H1 (cell line): Measurements from ENCODE around the gene SSRP1. TPM values are rescaled to one million over a fixed set of nuclear protein-coding genes. Genes with fewer than 3 reads are reported as not detected.

ENCODE experiments used
- CHD7 ChIP-seq: fragments of 300-600 bp; sonication (generic); IDR thresholded peaks from 2 replicates; pipeline ENCODE4 v1.7.1; 2012; ENCODE audit warnings: low read length, moderate library complexity, mild to moderate bottlenecking, inconsistent platforms; ENCODE audit not compliant: insufficient replicate concordance
- CTCF ChIP-seq, 3 experiments: IDR thresholded peaks; 1 replicate in 2 of 3; 2 replicates in 1 of 3; pipeline versions ENCODE4 v1.5.1 to v1.6.1; 2011; ENCODE audit warnings: low read length in 3 of 3, mild to moderate bottlenecking in 3 of 3, inconsistent platforms in 2 of 3, low read depth in 1 of 3, moderate library complexity in 1 of 3; ENCODE audit not compliant: insufficient read depth in 1 of 3; ENCODE audit errors: control extremely low read depth in 1 of 3
- HDAC2 ChIP-seq, 2 experiments: fragments of 300-600 bp in 1 of 2; sonication (generic) in 1 of 2; IDR thresholded peaks; 2 replicates each; pipeline ENCODE4 v1.6.1; 2011 to 2012; ENCODE audit warnings: low read depth in 2 of 2, low read length in 2 of 2, mild to moderate bottlenecking in 2 of 2, moderate library complexity in 2 of 2, borderline replicate concordance in 1 of 2, inconsistent platforms in 1 of 2
- polyA plus RNA-seq, 7 experiments: library from polyadenylated mRNA; depleted of rRNA in 3 of 7; stranded (reverse) in 5 of 7; unstranded in 2 of 7; fragments of >200 nt in 5 of 7; fragments of 200-250 nt in 2 of 7; gene quantifications; 1 replicate in 5 of 7; 2 replicates in 1 of 7; 4 replicates in 1 of 7; pipeline versions ENCODE4 v1.2.1 to v1.2.3, GENCODE V29; 2011 to 2013; ENCODE audit warnings: missing spikeins in 2 of 7, mixed read lengths in 2 of 7
- total RNA-seq: library from RNA; stranded (reverse); fragmentation: NEBNext Ultra II Directional; extraction: Animal tissue kit (Norgen Biotek cat#: 25700); gene quantifications from 2 replicates; pipeline ENCODE4 v1.2.1, GENCODE V29; 2021
- TF ChIP-seq, protein P1 (sequence below): IDR thresholded peaks from 2 replicates; pipeline ENCODE4 v1.6.1; 2012; ENCODE audit warnings: low read length, inconsistent platforms

The SSRP1 gene
- total and polyA plus RNA-seq, 2 of the 8 experiments (the other 6 are each of a cell fraction or from before 2014, with no cell fraction given), result 259 to 281 TPM

- TF ChIP-seq CTCF (IDR thresholded peaks at IDR 0.05; ENCODE audit: control extremely low read depth in 1 of 3, insufficient read depth in 1 of 3, low read depth in 1 of 3, low read length in 3 of 3) (no peak), HDAC2 (IDR thresholded peaks at IDR 0.05; ENCODE audit: borderline replicate concordance in 1 of 2, low read depth in 2 of 2, low read length in 2 of 2) (no peak), CHD7 (no peak)
- TF ChIP-seq, protein P1, sequence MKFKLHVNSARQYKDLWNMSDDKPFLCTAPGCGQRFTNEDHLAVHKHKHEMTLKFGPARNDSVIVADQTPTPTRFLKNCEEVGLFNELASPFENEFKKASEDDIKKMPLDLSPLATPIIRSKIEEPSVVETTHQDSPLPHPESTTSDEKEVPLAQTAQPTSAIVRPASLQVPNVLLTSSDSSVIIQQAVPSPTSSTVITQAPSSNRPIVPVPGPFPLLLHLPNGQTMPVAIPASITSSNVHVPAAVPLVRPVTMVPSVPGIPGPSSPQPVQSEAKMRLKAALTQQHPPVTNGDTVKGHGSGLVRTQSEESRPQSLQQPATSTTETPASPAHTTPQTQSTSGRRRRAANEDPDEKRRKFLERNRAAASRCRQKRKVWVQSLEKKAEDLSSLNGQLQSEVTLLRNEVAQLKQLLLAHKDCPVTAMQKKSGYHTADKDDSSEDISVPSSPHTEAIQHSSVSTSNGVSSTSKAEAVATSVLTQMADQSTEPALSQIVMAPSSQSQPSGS, result 0 out of 2 replicates have a peak, but pooled peaks have one; percentile 7
Measured at GRCh38 chr11:57311109-57311936, 24.4 kb downstream of the SSRP1 start (continued).
